ENCODE results near the gene HIGD1B. TPM values are rescaled to one million over a fixed set of nuclear protein-coding genes. Genes with fewer than 3 reads are reported as not detected.

Gene HIGD1B
- total RNA-seq, 1 experiment from 2014 or later = not detected

GRCh38 chr17:44828919-44829522 is 18.7 kb upstream of the HIGD1B start:
- H3K27me3 ChIP-seq (ENCODE audit: control insufficient read depth, insufficient read depth, low read length) = no peaks in the 10 kb centered on the region
- no peak for DNase-seq
- H3K4me3 ChIP-seq (ENCODE audit: insufficient read depth, low read depth, low read length) = peak overlapping the region; percentile 84
- no peaks in the 10 kb centered on the region for H3K36me3 ChIP-seq (replicated peaks; ENCODE audit: control insufficient read depth, insufficient read depth, low read length)

GRCh38 chr17:44829523-44830358 is 17.9 kb upstream of the HIGD1B start, which contains the start of gene GJC1:
Gene GJC1 (minus strand): TSS chr17:44830287. CDS start chr17:44805817, 24,470 bp downstream.
- peak; percentile 92 for DNase-seq
- Histone ChIP-seq H3K4me3 (ENCODE audit: insufficient read depth, low read depth, low read length) (peak within 1 kb of the TSS; percentile 84), H3K27me3 (ENCODE audit: control insufficient read depth, insufficient read depth, low read length) (no peaks in the 10 kb centered on the region), H3K36me3 (replicated peaks; ENCODE audit: control insufficient read depth, insufficient read depth, low read length) (no peaks in the 10 kb centered on the region)

GRCh38 chr17:44830359-44831288 is 17.1 kb upstream of the HIGD1B start:
- DNase-seq = peak; percentile 75
- H3K27me3 ChIP-seq (ENCODE audit: control insufficient read depth, insufficient read depth, low read length) = no peaks in the 10 kb centered on the region
- H3K36me3 ChIP-seq (replicated peaks; ENCODE audit: control insufficient read depth, insufficient read depth, low read length) = no peaks in the 10 kb centered on the region
- H3K4me3 ChIP-seq (ENCODE audit: insufficient read depth, low read depth, low read length) = peak overlapping the region; percentile 84

GRCh38 chr17:44831371-44831770 is 16.3 kb upstream of the HIGD1B start:
- no peaks in the 10 kb centered on the region for H3K36me3 ChIP-seq (replicated peaks; ENCODE audit: control insufficient read depth, insufficient read depth, low read length)
- no peak overlapping the region for H3K4me3 ChIP-seq (ENCODE audit: insufficient read depth, low read depth, low read length)
- DNase-seq = no peak
- no peaks in the 10 kb centered on the region for H3K27me3 ChIP-seq (ENCODE audit: control insufficient read depth, insufficient read depth, low read length)

- Histone ChIP-seq H3K4me3 (ENCODE audit: insufficient read depth, low read depth, low read length) (no peak overlapping the region), H3K27me3 (ENCODE audit: control insufficient read depth, insufficient read depth, low read length) (no peaks in the 10 kb centered on the region), H3K36me3 (replicated peaks; ENCODE audit: control insufficient read depth, insufficient read depth, low read length) (no peaks in the 10 kb centered on the region)
- no peak for DNase-seq
Observed at GRCh38 chr17:44832805-44833204, 14.9 kb upstream of the HIGD1B start.

- Histone ChIP-seq H3K27me3 (ENCODE audit: control insufficient read depth, insufficient read depth, low read length) (no peaks in the 10 kb centered on the region), H3K36me3 (replicated peaks; ENCODE audit: control insufficient read depth, insufficient read depth, low read length) (no peaks in the 10 kb centered on the region), H3K4me3 (ENCODE audit: insufficient read depth, low read depth, low read length) (no peak overlapping the region)
- DNase-seq = no peak
Observed at GRCh38 chr17:44837196-44837595, 10.5 kb upstream of the HIGD1B start.

GRCh38 chr17:44840274-44840673 is 7.4 kb upstream of the HIGD1B start:
- Histone ChIP-seq H3K4me3 (ENCODE audit: insufficient read depth, low read depth, low read length) (no peak overlapping the region), H3K27me3 (ENCODE audit: control insufficient read depth, insufficient read depth, low read length) (no peaks in the 10 kb centered on the region), H3K36me3 (replicated peaks; ENCODE audit: control insufficient read depth, insufficient read depth, low read length) (no peaks in the 10 kb centered on the region)
- DNase-seq = no peak

GRCh38 chr17:44840936-44841335 is 6.7 kb upstream of the HIGD1B start:
- DNase-seq = no peak
- no peaks in the 10 kb centered on the region for H3K27me3 ChIP-seq (ENCODE audit: control insufficient read depth, insufficient read depth, low read length)
- no peaks in the 10 kb centered on the region for H3K36me3 ChIP-seq (replicated peaks; ENCODE audit: control insufficient read depth, insufficient read depth, low read length)
- H3K4me3 ChIP-seq (ENCODE audit: insufficient read depth, low read depth, low read length) = no peak overlapping the region

GRCh38 chr17:44842748-44843147 is 4.9 kb upstream of the HIGD1B start:
- no peaks in the 10 kb centered on the region for H3K27me3 ChIP-seq (ENCODE audit: control insufficient read depth, insufficient read depth, low read length)
- DNase-seq = peak; percentile 58
- no peaks in the 10 kb centered on the region for H3K36me3 ChIP-seq (replicated peaks; ENCODE audit: control insufficient read depth, insufficient read depth, low read length)
- no peak overlapping the region for H3K4me3 ChIP-seq (ENCODE audit: insufficient read depth, low read depth, low read length)

- peak; percentile 60 for DNase-seq
- Histone ChIP-seq H3K36me3 (replicated peaks; ENCODE audit: control insufficient read depth, insufficient read depth, low read length) (no peaks in the 10 kb centered on the region), H3K27me3 (ENCODE audit: control insufficient read depth, insufficient read depth, low read length) (no peaks in the 10 kb centered on the region), H3K4me3 (ENCODE audit: insufficient read depth, low read depth, low read length) (no peak overlapping the region)
Observed at GRCh38 chr17:44844390-44844830, 3.3 kb upstream of the HIGD1B start.

GRCh38 chr17:44846206-44846605 is 1.5 kb upstream of the HIGD1B start:
- H3K4me3 ChIP-seq (ENCODE audit: insufficient read depth, low read depth, low read length) = no peak overlapping the region
- H3K27me3 ChIP-seq (ENCODE audit: control insufficient read depth, insufficient read depth, low read length) = no peaks in the 10 kb centered on the region
- H3K36me3 ChIP-seq (replicated peaks; ENCODE audit: control insufficient read depth, insufficient read depth, low read length) = peaks cover 5% of the 10 kb centered on the region
- DNase-seq = no peak

GRCh38 chr17:44848257-44848795 is 643 bp downstream of the HIGD1B start:
- no peak overlapping the region for H3K4me3 ChIP-seq (ENCODE audit: insufficient read depth, low read depth, low read length)
- no peaks in the 10 kb centered on the region for H3K27me3 ChIP-seq (ENCODE audit: control insufficient read depth, insufficient read depth, low read length)
- peak; percentile 47 for DNase-seq
- H3K36me3 ChIP-seq (replicated peaks; ENCODE audit: control insufficient read depth, insufficient read depth, low read length) = peaks cover 19% of the 10 kb centered on the region

GRCh38 chr17:44848961-44849489 is 1.3 kb downstream of the HIGD1B start:
- peak; percentile 53 for DNase-seq
- peaks cover 26% of the 10 kb centered on the region for H3K36me3 ChIP-seq (replicated peaks; ENCODE audit: control insufficient read depth, insufficient read depth, low read length)
- H3K27me3 ChIP-seq (ENCODE audit: control insufficient read depth, insufficient read depth, low read length) = no peaks in the 10 kb centered on the region
- H3K4me3 ChIP-seq (ENCODE audit: insufficient read depth, low read depth, low read length) = no peak overlapping the region

- no peak for DNase-seq
- Histone ChIP-seq H3K27me3 (ENCODE audit: control insufficient read depth, insufficient read depth, low read length) (no peaks in the 10 kb centered on the region), H3K4me3 (ENCODE audit: insufficient read depth, low read depth, low read length) (no peak overlapping the region), H3K36me3 (replicated peaks; ENCODE audit: control insufficient read depth, insufficient read depth, low read length) (peaks cover 34% of the 10 kb centered on the region)
Observed at GRCh38 chr17:44850025-44850424, 2.3 kb downstream of the HIGD1B start.
